NCI-H1048 (cell line): Measurements from ENCODE around the gene DIAPH2.
"Not testable (repeated sequence)": the region's sequence is repeated elsewhere in the genome, so short reads cannot be mapped to it uniquely, and the experiment has no call there.

ENCODE experiments used
- DNase-seq: peaks from one replicate; lab custom pipeline; 2025; lab: John Stamatoyannopoulos, UW

Gene DIAPH2

GRCh38 chrX:96684339-96685209, at the start of gene DIAPH2:
Gene DIAPH2 (plus strand): TSS chrX:96684842.
- no peak for DNase-seq

- DNase-seq = no peak
Observed at GRCh38 chrX:96650023-96650422, 34.6 kb upstream of the DIAPH2 start.

- no peak for DNase-seq
Observed at GRCh38 chrX:96655947-96656623, 28.6 kb upstream of the DIAPH2 start.

- DNase-seq = no peak
Observed at GRCh38 chrX:96682516-96682915, 2.1 kb upstream of the DIAPH2 start.

GRCh38 chrX:96683997-96684338, 674 bp upstream of the DIAPH2 start:
- DNase-seq = no peak

GRCh38 chrX:96685210-96686099, 813 bp downstream of the DIAPH2 start:
- DNase-seq = no peak

GRCh38 chrX:96687776-96688175, 3.1 kb downstream of the DIAPH2 start:
- DNase-seq = no peak

- no peak for DNase-seq
Observed at GRCh38 chrX:96688789-96689188, 4.1 kb downstream of the DIAPH2 start.

GRCh38 chrX:96689991-96690390, 5.3 kb downstream of the DIAPH2 start:
- no peak for DNase-seq

GRCh38 chrX:96692454-96692853, 7.8 kb downstream of the DIAPH2 start:
- no peak for DNase-seq

- no peak for DNase-seq
Observed at GRCh38 chrX:96692890-96693289, 8.2 kb downstream of the DIAPH2 start.

GRCh38 chrX:96693407-96693806, 8.8 kb downstream of the DIAPH2 start:
- DNase-seq = no peak

GRCh38 chrX:96696462-96696861, 11.8 kb downstream of the DIAPH2 start:
- no peak for DNase-seq

- no peak for DNase-seq
Observed at GRCh38 chrX:96700625-96701024, 16.0 kb downstream of the DIAPH2 start.

GRCh38 chrX:96703379-96703778, 18.7 kb downstream of the DIAPH2 start:
- no peak for DNase-seq

- no peak for DNase-seq
Observed at GRCh38 chrX:96703816-96704215, 19.2 kb downstream of the DIAPH2 start.

- DNase-seq = no peak
Observed at GRCh38 chrX:96704629-96705028, 20.0 kb downstream of the DIAPH2 start.

- DNase-seq = no peak
Observed at GRCh38 chrX:96705905-96706304, 21.3 kb downstream of the DIAPH2 start.

- no peak for DNase-seq
Observed at GRCh38 chrX:96707804-96708203, 23.2 kb downstream of the DIAPH2 start.

GRCh38 chrX:96710031-96710430, 25.4 kb downstream of the DIAPH2 start:
- DNase-seq = no peak

GRCh38 chrX:96713303-96713702, 28.7 kb downstream of the DIAPH2 start:
- no peak for DNase-seq

- DNase-seq = not testable (repeated sequence)
Observed at GRCh38 chrX:96714393-96714792, 29.8 kb downstream of the DIAPH2 start.

GRCh38 chrX:96715481-96715880, 30.8 kb downstream of the DIAPH2 start:
- DNase-seq = no peak
